GM12878 (cell line): ENCODE measurements around the gene COL16A1. TPM values are rescaled to one million over a fixed set of nuclear protein-coding genes. Genes with fewer than 3 reads are reported as not detected.

ENCODE experiments used
- ASH2L ChIP-seq: fragments of 300-600, 200-600 bp; sonication (generic); IDR thresholded peaks from 2 replicates; pipeline ENCODE4 v1.6.1; 2017; ENCODE audit warnings: low read depth, mild to moderate bottlenecking, borderline replicate concordance
- BCL11A ChIP-seq: IDR thresholded peaks from 2 replicates; pipeline ENCODE4 v1.6.1; 2011; ENCODE audit warnings: low read depth, low read length
- BRCA1 ChIP-seq: IDR thresholded peaks from 2 replicates; pipeline ENCODE4 v1.6.1; 2011; ENCODE audit warnings: low read depth, low read length, improper control_type of control experiment
- CBX5 ChIP-seq: sonication (generic); IDR thresholded peaks from 2 replicates; pipeline ENCODE4 v1.6.1; 2016; ENCODE audit warnings: low read depth, moderate library complexity, mild to moderate bottlenecking, inconsistent platforms
- EGR1 ChIP-seq, 2 experiments: IDR thresholded peaks; 1 replicate in 1 of 2; 2 replicates in 1 of 2; pipeline ENCODE4 v1.6.1; 2011 to 2012; ENCODE audit warnings: low read depth in 2 of 2, low read length in 2 of 2, borderline replicate concordance in 1 of 2, mild to moderate bottlenecking in 1 of 2, moderate library complexity in 1 of 2
- HDAC6 ChIP-seq: fragments of 200-600 bp; sonication (generic); IDR thresholded peaks from one replicate; pipeline ENCODE4 v1.8.0; 2017; ENCODE audit warnings: antibody characterized with exemption; ENCODE audit not compliant: unreplicated experiment
- IRF4 ChIP-seq: IDR thresholded peaks from 2 replicates; pipeline ENCODE4 v1.6.1; 2011; ENCODE audit warnings: low read depth, low read length
- KLF5 ChIP-seq: fragments of 450-650 bp; IDR thresholded peaks from 2 replicates; pipeline ENCODE4 v1.6.1; 2014; ENCODE audit warnings: mild to moderate bottlenecking; ENCODE audit not compliant: partially characterized antibody
- NBN ChIP-seq: fragments of 450-650 bp; IDR thresholded peaks from 2 replicates; pipeline ENCODE4 v1.6.1; 2016
- PAX8 ChIP-seq: fragments of 450-650 bp; IDR thresholded peaks from 2 replicates; pipeline ENCODE4 v1.6.1; 2017; ENCODE audit warnings: mild to moderate bottlenecking, moderate library complexity
- STAT1 ChIP-seq: fragments of 450-650 bp; conservative IDR thresholded peaks from 2 replicates; pipeline ENCODE4 v1.6.1; 2014; ENCODE audit warnings: antibody characterized with exemption, mild to moderate bottlenecking
- SUPT20H ChIP-seq: IDR thresholded peaks from 2 replicates; pipeline ENCODE4 v1.6.1; 2011; ENCODE audit warnings: low read depth, mild to moderate bottlenecking, low read length, moderate library complexity, borderline replicate concordance; ENCODE audit not compliant: control insufficient read depth
- TAF1 ChIP-seq: IDR thresholded peaks from 2 replicates; pipeline ENCODE4 v1.6.1; 2011; ENCODE audit warnings: mild to moderate bottlenecking, low read depth, low read length, borderline replicate concordance
- WRNIP1 ChIP-seq: IDR thresholded peaks from 2 replicates; pipeline ENCODE4 v1.6.1; 2011; ENCODE audit warnings: low read depth, low read length, improper control_type of control experiment, borderline replicate concordance
- polyA plus RNA-seq, 11 experiments: library from polyadenylated mRNA; depleted of rRNA in 4 of 11; unstranded in 6 of 11; stranded (reverse) in 5 of 11; fragments of >200 nt; fragmentation: Nextera tagmentation in 4 of 11; fragmentation: Illumina TruSeq in 1 of 11; extraction: Ambion mirVana in 4 of 11; extraction: Trizol in 1 of 11; gene quantifications; 1 replicate in 1 of 11; 2 replicates in 10 of 11; pipeline versions ENCODE4 v1.2.1 to v1.2.3, GENCODE V29; 2011 to 2016; ENCODE audit warnings: inconsistent platforms in 2 of 11, missing spikeins in 2 of 11, low read depth in 1 of 11
- total RNA-seq, 4 experiments: library from RNA; depleted of rRNA in 3 of 4; stranded (reverse); fragments of >200 nt in 3 of 4; fragmentation: Illumina TruSeq in 1 of 4; extraction: Trizol in 1 of 4; gene quantifications; 2 replicates each; pipeline versions ENCODE4 v1.2.1 to v1.2.3, GENCODE V29; 2013 to 2021
- TF ChIP-seq, protein P1 (sequence below): IDR thresholded peaks from 2 replicates; pipeline ENCODE4 v1.6.1; 2011; ENCODE audit warnings: borderline replicate concordance, low read depth, mild to moderate bottlenecking, moderate library complexity, mixed read lengths, low read length; ENCODE audit not compliant: insufficient read depth; ENCODE audit errors: extremely low read length
- TF ChIP-seq, protein P2 (sequence below): fragments of 450-650 bp; IDR thresholded peaks from 2 replicates; pipeline ENCODE4 v1.6.1; 2016; ENCODE audit warnings: mild to moderate bottlenecking, moderate library complexity, borderline replicate concordance
- TF ChIP-seq, protein P3 (sequence below): fragments of 450-650 bp; IDR thresholded peaks from 2 replicates; pipeline ENCODE4 v1.6.1; 2017; ENCODE audit warnings: mild to moderate bottlenecking, low read depth, inconsistent platforms; ENCODE audit not compliant: poor library complexity, severe bottlenecking
- TF ChIP-seq, protein P4 (sequence below): fragments of 450-650 bp; IDR thresholded peaks from 2 replicates; pipeline ENCODE4 v1.6.1; 2017; ENCODE audit warnings: antibody characterized with exemption, mild to moderate bottlenecking, moderate library complexity
- TF ChIP-seq, protein P5 (sequence below): fragments of 450-650 bp; IDR thresholded peaks from 2 replicates; pipeline ENCODE4 v1.6.1; 2017; ENCODE audit warnings: mild to moderate bottlenecking

The COL16A1 gene
- total and polyA plus RNA-seq, 10 of the 15 experiments (the other 5 are each of a cell fraction or from before 2014, with no cell fraction given): 0.02 to 3.7 (median 0.59) TPM

- TF ChIP-seq, protein P1, sequence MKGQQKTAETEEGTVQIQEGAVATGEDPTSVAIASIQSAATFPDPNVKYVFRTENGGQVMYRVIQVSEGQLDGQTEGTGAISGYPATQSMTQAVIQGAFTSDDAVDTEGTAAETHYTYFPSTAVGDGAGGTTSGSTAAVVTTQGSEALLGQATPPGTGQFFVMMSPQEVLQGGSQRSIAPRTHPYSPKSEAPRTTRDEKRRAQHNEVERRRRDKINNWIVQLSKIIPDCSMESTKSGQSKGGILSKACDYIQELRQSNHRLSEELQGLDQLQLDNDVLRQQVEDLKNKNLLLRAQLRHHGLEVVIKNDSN: no peak
- TF ChIP-seq STAT1 (no peak), BRCA1 (no peak), SUPT20H (no peak), TAF1 (no peak), IRF4 (0 out of 2 replicates have a peak, but pooled peaks have one; percentile 29), BCL11A (peak; percentile 45; the same call in 1 of the 2 replicates), KLF5 (no peak), WRNIP1 (no peak), PAX8 (no peak), HDAC6 (no peak), EGR1 (IDR thresholded peaks at IDR 0.05; ENCODE audit: borderline replicate concordance in 1 of 2, low read depth in 2 of 2, low read length in 2 of 2) (peak; percentile 17 to 89), CBX5 (no peak), ASH2L (no peak), NBN (peak; percentile 45; the same call in 1 of the 2 replicates)
- TF ChIP-seq, protein P2, sequence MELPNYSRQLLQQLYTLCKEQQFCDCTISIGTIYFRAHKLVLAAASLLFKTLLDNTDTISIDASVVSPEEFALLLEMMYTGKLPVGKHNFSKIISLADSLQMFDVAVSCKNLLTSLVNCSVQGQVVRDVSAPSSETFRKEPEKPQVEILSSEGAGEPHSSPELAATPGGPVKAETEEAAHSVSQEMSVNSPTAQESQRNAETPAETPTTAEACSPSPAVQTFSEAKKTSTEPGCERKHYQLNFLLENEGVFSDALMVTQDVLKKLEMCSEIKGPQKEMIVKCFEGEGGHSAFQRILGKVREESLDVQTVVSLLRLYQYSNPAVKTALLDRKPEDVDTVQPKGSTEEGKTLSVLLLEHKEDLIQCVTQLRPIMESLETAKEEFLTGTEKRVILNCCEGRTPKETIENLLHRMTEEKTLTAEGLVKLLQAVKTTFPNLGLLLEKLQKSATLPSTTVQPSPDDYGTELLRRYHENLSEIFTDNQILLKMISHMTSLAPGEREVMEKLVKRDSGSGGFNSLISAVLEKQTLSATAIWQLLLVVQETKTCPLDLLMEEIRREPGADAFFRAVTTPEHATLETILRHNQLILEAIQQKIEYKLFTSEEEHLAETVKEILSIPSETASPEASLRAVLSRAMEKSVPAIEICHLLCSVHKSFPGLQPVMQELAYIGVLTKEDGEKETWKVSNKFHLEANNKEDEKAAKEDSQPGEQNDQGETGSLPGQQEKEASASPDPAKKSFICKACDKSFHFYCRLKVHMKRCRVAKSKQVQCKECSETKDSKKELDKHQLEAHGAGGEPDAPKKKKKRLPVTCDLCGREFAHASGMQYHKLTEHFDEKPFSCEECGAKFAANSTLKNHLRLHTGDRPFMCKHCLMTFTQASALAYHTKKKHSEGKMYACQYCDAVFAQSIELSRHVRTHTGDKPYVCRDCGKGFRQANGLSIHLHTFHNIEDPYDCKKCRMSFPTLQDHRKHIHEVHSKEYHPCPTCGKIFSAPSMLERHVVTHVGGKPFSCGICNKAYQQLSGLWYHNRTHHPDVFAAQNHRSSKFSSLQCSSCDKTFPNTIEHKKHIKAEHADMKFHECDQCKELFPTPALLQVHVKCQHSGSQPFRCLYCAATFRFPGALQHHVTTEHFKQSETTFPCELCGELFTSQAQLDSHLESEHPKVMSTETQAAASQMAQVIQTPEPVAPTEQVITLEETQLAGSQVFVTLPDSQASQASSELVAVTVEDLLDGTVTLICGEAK: no peak
- TF ChIP-seq, protein P3, sequence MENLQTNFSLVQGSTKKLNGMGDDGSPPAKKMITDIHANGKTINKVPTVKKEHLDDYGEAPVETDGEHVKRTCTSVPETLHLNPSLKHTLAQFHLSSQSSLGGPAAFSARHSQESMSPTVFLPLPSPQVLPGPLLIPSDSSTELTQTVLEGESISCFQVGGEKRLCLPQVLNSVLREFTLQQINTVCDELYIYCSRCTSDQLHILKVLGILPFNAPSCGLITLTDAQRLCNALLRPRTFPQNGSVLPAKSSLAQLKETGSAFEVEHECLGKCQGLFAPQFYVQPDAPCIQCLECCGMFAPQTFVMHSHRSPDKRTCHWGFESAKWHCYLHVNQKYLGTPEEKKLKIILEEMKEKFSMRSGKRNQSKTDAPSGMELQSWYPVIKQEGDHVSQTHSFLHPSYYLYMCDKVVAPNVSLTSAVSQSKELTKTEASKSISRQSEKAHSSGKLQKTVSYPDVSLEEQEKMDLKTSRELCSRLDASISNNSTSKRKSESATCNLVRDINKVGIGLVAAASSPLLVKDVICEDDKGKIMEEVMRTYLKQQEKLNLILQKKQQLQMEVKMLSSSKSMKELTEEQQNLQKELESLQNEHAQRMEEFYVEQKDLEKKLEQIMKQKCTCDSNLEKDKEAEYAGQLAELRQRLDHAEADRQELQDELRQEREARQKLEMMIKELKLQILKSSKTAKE: no peak
- TF ChIP-seq, protein P4, sequence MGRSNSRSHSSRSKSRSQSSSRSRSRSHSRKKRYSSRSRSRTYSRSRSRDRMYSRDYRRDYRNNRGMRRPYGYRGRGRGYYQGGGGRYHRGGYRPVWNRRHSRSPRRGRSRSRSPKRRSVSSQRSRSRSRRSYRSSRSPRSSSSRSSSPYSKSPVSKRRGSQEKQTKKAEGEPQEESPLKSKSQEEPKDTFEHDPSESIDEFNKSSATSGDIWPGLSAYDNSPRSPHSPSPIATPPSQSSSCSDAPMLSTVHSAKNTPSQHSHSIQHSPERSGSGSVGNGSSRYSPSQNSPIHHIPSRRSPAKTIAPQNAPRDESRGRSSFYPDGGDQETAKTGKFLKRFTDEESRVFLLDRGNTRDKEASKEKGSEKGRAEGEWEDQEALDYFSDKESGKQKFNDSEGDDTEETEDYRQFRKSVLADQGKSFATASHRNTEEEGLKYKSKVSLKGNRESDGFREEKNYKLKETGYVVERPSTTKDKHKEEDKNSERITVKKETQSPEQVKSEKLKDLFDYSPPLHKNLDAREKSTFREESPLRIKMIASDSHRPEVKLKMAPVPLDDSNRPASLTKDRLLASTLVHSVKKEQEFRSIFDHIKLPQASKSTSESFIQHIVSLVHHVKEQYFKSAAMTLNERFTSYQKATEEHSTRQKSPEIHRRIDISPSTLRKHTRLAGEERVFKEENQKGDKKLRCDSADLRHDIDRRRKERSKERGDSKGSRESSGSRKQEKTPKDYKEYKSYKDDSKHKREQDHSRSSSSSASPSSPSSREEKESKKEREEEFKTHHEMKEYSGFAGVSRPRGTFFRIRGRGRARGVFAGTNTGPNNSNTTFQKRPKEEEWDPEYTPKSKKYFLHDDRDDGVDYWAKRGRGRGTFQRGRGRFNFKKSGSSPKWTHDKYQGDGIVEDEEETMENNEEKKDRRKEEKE: no peak
- TF ChIP-seq, protein P5, sequence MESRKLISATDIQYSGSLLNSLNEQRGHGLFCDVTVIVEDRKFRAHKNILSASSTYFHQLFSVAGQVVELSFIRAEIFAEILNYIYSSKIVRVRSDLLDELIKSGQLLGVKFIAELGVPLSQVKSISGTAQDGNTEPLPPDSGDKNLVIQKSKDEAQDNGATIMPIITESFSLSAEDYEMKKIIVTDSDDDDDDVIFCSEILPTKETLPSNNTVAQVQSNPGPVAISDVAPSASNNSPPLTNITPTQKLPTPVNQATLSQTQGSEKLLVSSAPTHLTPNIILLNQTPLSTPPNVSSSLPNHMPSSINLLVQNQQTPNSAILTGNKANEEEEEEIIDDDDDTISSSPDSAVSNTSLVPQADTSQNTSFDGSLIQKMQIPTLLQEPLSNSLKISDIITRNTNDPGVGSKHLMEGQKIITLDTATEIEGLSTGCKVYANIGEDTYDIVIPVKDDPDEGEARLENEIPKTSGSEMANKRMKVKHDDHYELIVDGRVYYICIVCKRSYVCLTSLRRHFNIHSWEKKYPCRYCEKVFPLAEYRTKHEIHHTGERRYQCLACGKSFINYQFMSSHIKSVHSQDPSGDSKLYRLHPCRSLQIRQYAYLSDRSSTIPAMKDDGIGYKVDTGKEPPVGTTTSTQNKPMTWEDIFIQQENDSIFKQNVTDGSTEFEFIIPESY: no peak
Measured at GRCh38 chr1:31707711-31708110, 3.9 kb upstream of the COL16A1 start (continued).
